SU-DHL-6 (cell line): ENCODE measurements around the gene HPSE.

Experiments used
- CTCF ChIP-seq: fragments of 200-600 bp; sonication (generic); IDR thresholded peaks from one replicate; pipeline ENCODE4 v1.5.1; 2017; ENCODE audit warnings: antibody characterized with exemption, mild to moderate bottlenecking, low read length, moderate library complexity; ENCODE audit not compliant: insufficient read depth, poor library complexity, severe bottlenecking
- EZH2phosphoT487 ChIP-seq: fragments of 200-600 bp; sonication (generic), shearing (Covaris generic); conservative IDR thresholded peaks from 2 replicates; pipeline ENCODE4 v1.6.1; 2018; ENCODE audit warnings: mild to moderate bottlenecking, antibody characterized with exemption, low read length, moderate library complexity, mixed read lengths

- TF ChIP-seq EZH2phosphoT487 (no peak), CTCF (no peak)
Observed at GRCh38 chr4:83364312-83364711, 29.7 kb upstream of the HPSE start.
